HepG2 (cell line): ENCODE results near the gene LARP7. TPM values are rescaled to one million over a fixed set of nuclear protein-coding genes. Genes with fewer than 3 reads are reported as not detected.

Source experiments
- ATAC-seq: fragments of 200-7000 bp; cut with Tn5 transposase; 3 replicates; pipeline ENCODE4 v1.9.1; 2020; ENCODE audit warnings: mild to moderate bottlenecking, moderate library complexity
- BruUV-seq: library from RNA; stranded (reverse); fragments of 400-500 nt; replicated peaks from 2 replicates; lab custom pipeline; 2021; lab: Mats Ljungman, UMichigan
- CTCF ChIA-PET: fragments of 300-600 bp; formaldehyde crosslinking; extraction: SDS; loops from one replicate; lab custom pipeline; 2021; ENCODE audit warnings: low total read pairs, inconsistent platforms, low intra/inter-chr PET ratio; lab: Yijun Ruan, JAX
- POLR2A ChIA-PET: fragments of 350-600 bp; sonication (Branson Sonifier 250); formaldehyde crosslinking; loops from one replicate; lab custom pipeline; 2020; ENCODE audit warnings: antibody characterized with exemption, inconsistent platforms; lab: Yijun Ruan, JAX
- DNase-seq: peaks from one replicate; pipeline ENCODE4 v3.0.0-alpha.2; 2015; ENCODE audit warnings: low spot score
- FAIRE-seq: peaks from 3 replicates; lab custom pipeline; 2011; peaks lifted over from hg19 to GRCh38; lab: Jason Lieb, UNC
- H2AFZ ChIP-seq: one replicate; pipeline ENCODE4 v1.6.1; 2011; ENCODE audit warnings: low read length, inconsistent platforms
- H3K27ac ChIP-seq: fragments of 300-600 bp; 3 replicates; pipeline ENCODE4 v1.8.0; 2011; ENCODE audit warnings: mixed run types, mild to moderate bottlenecking, mixed read lengths, low read length, inconsistent platforms; ENCODE audit not compliant: insufficient read depth; ENCODE audit errors: extremely low read length
- H3K27me3 ChIP-seq, 2 experiments: fragments of 200-600 bp in 1 of 2; 2 replicates in 1 of 2; 3 replicates in 1 of 2; pipeline versions ENCODE4 v1.6.0 to v1.8.0; 2011; ENCODE audit warnings: low read length in 2 of 2, mild to moderate bottlenecking in 2 of 2, moderate library complexity in 2 of 2, inconsistent platforms in 1 of 2; ENCODE audit not compliant: insufficient read depth in 2 of 2, control insufficient read depth in 1 of 2
- H3K36me3 ChIP-seq, 2 experiments: fragments of 200-600 bp in 1 of 2; replicated peaks in 1 of 2; 2 replicates in 1 of 2; 3 replicates in 1 of 2; pipeline versions ENCODE4 v1.5.1 to v1.8.0; 2011; ENCODE audit warnings: low read length in 2 of 2, inconsistent platforms in 1 of 2; ENCODE audit not compliant: insufficient read depth in 2 of 2, control insufficient read depth in 1 of 2
- H3K4me1 ChIP-seq: 2 replicates; pipeline ENCODE4 v1.5.1; 2012; ENCODE audit warnings: low read length, inconsistent platforms; ENCODE audit not compliant: insufficient read depth
- H3K4me2 ChIP-seq: 2 replicates; pipeline ENCODE4 v1.6.0; 2011; ENCODE audit warnings: low read depth, low read length, inconsistent platforms
- H3K4me3 ChIP-seq, 3 experiments: fragments of 200-600 bp in 1 of 3; sonication (generic), shearing (Covaris generic) in 1 of 3; replicated peaks in 1 of 3; 2 replicates each; pipeline ENCODE4 v1.5.1; 2011 to 2016; ENCODE audit warnings: low read length in 3 of 3, inconsistent platforms in 2 of 3, low read depth in 2 of 3, mild to moderate bottlenecking in 2 of 3, control low read depth in 1 of 3, mixed read lengths in 1 of 3; ENCODE audit not compliant: insufficient read depth in 1 of 3
- H3K79me2 ChIP-seq: one replicate; pipeline ENCODE4 v1.6.1; 2011; ENCODE audit warnings: low read length, inconsistent platforms; ENCODE audit not compliant: insufficient read depth
- H3K9ac ChIP-seq: 2 replicates; pipeline ENCODE4 v1.6.0; 2011; ENCODE audit warnings: mild to moderate bottlenecking, low read depth, low read length, inconsistent platforms; ENCODE audit not compliant: insufficient read depth
- H3K9me3 ChIP-seq: 2 replicates; pipeline ENCODE4 v1.5.1; 2012; ENCODE audit warnings: mild to moderate bottlenecking, low read length
- H4K20me1 ChIP-seq: 2 replicates; pipeline ENCODE4 v1.6.0; 2011; ENCODE audit warnings: inconsistent platforms, mild to moderate bottlenecking, low read length, moderate library complexity; ENCODE audit not compliant: insufficient read depth
- in situ Hi-C: cut with HindIII; loops from 2 replicates; pipeline ENCODE4 v1.10.0; 2017; ENCODE audit warnings: low pct_unique_long_range_greater_than_20kb; ENCODE audit not compliant: extremely low pct_ligation_motif_present
- intact Hi-C: fragments of 100-400 bp; cut with micrococcal nuclease; formaldehyde crosslinking; loops from one replicate; pipeline ENCODE4 v1.10.0; 2022; ENCODE audit not compliant: unreplicated experiment
- polyA plus RNA-seq, 8 experiments: library from polyadenylated mRNA; depleted of rRNA in 3 of 8; stranded (reverse) in 7 of 8; unstranded in 1 of 8; fragments of >200 nt; fragmentation: Illumina TruSeq in 4 of 8; extraction: Trizol in 4 of 8; gene quantifications; 2 replicates each; pipeline versions ENCODE4 v1.2.1 to v1.2.3, GENCODE V29; 2011 to 2016; ENCODE audit warnings: low read depth in 4 of 8, missing spikeins in 1 of 8, mixed read lengths in 1 of 8; ENCODE audit not compliant: insufficient read depth in 1 of 8
- total RNA-seq, 5 experiments: library from RNA; depleted of rRNA; stranded (reverse); fragments of >200 nt; fragmentation: Illumina TruSeq; extraction: Trizol; gene quantifications; 2 replicates each; pipeline ENCODE4 v1.2.3, GENCODE V29; 2016; ENCODE audit warnings: low read depth in 1 of 5
- TF ChIP-seq, protein P1 (sequence below): sonication (generic); formaldehyde crosslinking; IDR thresholded peaks from 2 replicates; pipeline ENCODE4 v1.4.0; 2020; ENCODE audit warnings: missing genetic modification reagents, borderline replicate concordance
- TF ChIP-seq, protein P2 (sequence below): sonication (generic); formaldehyde crosslinking; IDR thresholded peaks from 2 replicates; pipeline ENCODE4; 2020; ENCODE audit warnings: missing genetic modification reagents, mild to moderate bottlenecking, borderline replicate concordance

Gene LARP7
- total and polyA plus RNA-seq, 2 of the 13 experiments (the other 11 are each of a cell fraction or from before 2014, with no cell fraction given): 9.7 to 37.1 TPM

DNA sequence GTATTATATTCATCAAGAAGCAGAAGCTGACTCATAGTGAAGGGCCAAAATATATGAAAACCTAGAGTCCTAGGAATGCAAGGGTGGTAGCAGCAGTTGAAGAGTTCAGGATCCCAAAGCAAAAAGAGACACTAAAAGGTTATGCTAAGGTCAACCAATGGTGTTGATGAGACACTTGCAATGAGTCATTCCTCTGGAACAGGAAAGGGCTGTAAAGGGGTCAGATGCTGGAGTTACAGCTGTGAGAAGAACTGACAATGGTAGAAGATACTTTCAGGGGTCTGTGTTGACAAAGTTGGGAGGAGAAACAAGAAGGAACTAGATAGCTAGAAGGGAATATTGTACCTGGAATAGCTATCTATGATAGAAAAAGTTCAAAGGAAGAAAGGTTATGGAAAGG, 47.7 kb upstream of the LARP7 start:
- no peak for FAIRE-seq
- no peak overlapping the region for H3K4me3 ChIP-seq
- no peak overlapping the region for H3K4me2 ChIP-seq
- no TSS peak for BruUV-seq
- 0 out of 5 replicates have a peak, but pooled peaks cover 0 to 5% of the 10 kb centered on the region in 2 experiments for H3K36me3 ChIP-seq
- H3K79me2 ChIP-seq: no peaks in the 10 kb centered on the region
- no peak overlapping the region for H2AFZ ChIP-seq
- no peaks in the 10 kb centered on the region for H4K20me1 ChIP-seq
- ATAC-seq: no peak
- peak; percentile 3 for DNase-seq
- POLR2A ChIA-PET: no interaction called here
- TF ChIP-seq, protein P1, sequence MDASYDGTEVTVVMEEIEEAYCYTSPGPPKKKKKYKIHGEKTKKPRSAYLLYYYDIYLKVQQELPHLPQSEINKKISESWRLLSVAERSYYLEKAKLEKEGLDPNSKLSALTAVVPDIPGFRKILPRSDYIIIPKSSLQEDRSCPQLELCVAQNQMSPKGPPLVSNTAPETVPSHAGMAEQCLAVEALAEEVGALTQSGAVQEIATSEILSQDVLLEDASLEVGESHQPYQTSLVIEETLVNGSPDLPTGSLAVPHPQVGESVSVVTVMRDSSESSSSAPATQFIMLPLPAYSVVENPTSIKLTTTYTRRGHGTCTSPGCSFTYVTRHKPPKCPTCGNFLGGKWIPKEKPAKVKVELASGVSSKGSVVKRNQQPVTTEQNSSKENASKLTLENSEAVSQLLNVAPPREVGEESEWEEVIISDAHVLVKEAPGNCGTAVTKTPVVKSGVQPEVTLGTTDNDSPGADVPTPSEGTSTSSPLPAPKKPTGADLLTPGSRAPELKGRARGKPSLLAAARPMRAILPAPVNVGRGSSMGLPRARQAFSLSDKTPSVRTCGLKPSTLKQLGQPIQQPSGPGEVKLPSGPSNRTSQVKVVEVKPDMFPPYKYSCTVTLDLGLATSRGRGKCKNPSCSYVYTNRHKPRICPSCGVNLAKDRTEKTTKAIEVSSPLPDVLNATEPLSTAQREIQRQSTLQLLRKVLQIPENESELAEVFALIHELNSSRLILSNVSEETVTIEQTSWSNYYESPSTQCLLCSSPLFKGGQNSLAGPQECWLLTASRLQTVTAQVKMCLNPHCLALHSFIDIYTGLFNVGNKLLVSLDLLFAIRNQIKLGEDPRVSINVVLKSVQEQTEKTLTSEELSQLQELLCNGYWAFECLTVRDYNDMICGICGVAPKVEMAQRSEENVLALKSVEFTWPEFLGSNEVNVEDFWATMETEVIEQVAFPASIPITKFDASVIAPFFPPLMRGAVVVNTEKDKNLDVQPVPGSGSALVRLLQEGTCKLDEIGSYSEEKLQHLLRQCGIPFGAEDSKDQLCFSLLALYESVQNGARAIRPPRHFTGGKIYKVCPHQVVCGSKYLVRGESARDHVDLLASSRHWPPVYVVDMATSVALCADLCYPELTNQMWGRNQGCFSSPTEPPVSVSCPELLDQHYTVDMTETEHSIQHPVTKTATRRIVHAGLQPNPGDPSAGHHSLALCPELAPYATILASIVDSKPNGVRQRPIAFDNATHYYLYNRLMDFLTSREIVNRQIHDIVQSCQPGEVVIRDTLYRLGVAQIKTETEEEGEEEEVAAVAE (CRISPR knock-in tag): no peak
- TF ChIP-seq, protein P2, sequence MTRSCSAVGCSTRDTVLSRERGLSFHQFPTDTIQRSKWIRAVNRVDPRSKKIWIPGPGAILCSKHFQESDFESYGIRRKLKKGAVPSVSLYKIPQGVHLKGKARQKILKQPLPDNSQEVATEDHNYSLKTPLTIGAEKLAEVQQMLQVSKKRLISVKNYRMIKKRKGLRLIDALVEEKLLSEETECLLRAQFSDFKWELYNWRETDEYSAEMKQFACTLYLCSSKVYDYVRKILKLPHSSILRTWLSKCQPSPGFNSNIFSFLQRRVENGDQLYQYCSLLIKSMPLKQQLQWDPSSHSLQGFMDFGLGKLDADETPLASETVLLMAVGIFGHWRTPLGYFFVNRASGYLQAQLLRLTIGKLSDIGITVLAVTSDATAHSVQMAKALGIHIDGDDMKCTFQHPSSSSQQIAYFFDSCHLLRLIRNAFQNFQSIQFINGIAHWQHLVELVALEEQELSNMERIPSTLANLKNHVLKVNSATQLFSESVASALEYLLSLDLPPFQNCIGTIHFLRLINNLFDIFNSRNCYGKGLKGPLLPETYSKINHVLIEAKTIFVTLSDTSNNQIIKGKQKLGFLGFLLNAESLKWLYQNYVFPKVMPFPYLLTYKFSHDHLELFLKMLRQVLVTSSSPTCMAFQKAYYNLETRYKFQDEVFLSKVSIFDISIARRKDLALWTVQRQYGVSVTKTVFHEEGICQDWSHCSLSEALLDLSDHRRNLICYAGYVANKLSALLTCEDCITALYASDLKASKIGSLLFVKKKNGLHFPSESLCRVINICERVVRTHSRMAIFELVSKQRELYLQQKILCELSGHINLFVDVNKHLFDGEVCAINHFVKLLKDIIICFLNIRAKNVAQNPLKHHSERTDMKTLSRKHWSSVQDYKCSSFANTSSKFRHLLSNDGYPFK (CRISPR knock-in tag): no peak
- no peaks in the 10 kb centered on the region for H3K27me3 ChIP-seq
- no peak overlapping the region for H3K9ac ChIP-seq
- no peaks in the 10 kb centered on the region for H3K4me1 ChIP-seq
- no peak overlapping the region for H3K27ac ChIP-seq
- intact Hi-C loops (no loop called here), in situ Hi-C loops (no loop called here)
- H3K9me3 ChIP-seq: no peaks in the 10 kb centered on the region
- CTCF ChIA-PET: no interaction called here
